Epidermal melanocyte (primary cell): Measurements from ENCODE around the gene SNRNP27.

Source experiments
- DNase-seq: peaks from one replicate; pipeline ENCODE4 v3.0.0; 2011; ENCODE audit warnings: low spot score; ENCODE audit not compliant: insufficient read length

Gene SNRNP27

DNA sequence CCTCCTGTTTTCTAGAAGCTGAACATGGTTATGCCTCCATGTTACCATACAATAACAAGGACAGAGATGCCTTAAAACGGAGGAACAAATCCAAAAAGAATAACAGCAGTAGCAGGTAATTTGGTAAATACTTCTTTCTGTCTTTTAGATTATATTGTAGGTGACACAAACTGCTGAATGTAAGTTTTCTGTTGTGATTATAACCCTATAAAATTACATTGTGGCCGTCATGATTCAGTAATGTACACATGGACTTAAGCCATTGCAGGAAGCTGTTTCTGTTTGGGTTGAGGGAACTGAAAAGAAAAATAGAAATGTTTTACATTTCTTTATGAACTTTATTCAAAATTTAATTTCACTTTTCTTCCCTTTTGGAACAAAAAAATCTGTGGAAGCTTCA is 22.4 kb downstream of the SNRNP27 start:
- no peak for DNase-seq

DNA sequence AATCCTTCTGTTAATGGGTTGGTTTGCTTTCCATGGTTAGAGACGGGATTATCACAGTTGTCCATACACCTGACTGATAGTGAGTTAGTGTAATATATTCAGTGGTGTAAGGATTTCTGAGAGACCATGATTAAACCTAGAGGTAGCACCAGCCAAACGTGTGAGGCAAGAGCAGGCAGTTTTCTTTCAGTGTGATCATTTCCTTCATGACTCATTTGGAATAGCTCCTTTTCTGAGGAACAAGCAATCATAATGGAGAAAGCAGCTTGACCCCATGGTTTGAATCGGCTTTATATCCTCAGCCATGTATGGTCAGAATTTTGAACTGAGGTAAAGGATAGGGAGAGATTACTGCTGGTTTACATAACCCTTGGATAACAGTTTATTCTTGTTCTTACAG is 24.1 kb downstream of the SNRNP27 start:
- no peak for DNase-seq

DNA sequence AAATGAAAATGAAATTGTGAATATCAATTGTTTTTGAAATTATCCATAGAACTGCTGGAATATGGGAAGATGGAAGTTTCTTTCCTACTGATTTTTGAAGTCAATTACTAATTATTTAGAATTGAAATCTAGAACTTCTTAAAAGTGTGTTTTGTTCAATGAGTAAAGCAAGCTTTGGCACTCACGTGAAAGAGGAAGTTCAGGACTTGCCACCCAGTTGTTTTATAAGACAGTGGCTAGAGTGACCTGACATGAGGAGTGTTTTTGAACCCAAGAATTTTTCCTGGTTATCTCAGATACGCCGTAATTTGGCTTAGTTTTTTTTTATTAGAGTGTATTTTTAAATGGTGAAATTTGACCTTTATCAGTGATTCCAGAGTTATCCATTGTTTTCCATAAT is 24.6 kb downstream of the SNRNP27 start:
- no peak for DNase-seq

DNA sequence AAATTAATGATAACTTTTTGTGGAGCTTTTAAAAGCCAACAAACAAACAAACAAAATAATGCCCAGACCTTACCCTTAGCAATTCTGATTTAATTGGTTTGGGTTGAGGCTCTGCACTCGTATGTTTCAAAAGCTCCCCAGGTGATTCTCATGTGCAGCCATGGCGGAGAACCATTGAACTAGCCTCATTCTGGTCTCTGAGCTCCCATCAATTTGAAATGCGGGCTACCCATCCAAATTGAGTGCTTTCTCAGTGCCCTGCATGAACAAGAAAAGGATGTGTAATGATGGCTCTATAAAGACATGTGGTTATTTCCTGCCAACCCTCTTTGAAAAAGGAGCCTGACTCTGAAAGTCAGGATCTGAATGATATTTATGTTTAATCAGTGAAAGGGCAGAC is 29.4 kb downstream of the SNRNP27 start:
- DNase-seq = no peak

DNA sequence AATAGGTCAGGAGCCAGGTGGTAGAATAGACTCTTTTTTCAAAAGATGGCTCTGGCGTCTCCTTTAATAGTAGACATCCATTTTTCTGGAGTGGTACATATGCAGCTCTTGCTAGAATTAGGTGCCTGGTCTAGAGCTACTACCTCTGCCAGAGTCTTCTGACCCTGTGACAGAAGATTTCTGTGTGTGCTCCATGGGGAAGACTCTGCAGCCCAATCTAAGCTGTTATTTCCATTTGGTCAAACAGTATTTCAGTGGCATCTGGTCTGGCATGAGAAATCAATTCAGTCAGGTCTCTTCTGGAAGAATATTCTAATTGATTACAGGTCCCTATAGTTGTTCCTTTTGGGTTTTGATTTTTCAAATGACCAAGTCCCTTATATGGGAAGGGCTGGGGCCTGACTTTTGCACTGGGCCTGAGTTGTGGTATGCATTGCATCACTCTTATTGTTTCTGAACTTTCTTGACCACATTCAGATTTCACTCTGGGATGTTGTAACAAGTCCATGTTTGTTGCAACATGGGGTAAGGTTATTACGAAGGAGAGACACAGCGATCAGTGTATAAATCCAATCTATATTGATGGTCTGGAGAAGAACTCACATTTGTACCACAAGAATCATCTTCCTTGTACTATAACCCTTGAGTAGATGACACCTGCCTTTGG is 33.2 kb downstream of the SNRNP27 start:
- no peak for DNase-seq

DNA sequence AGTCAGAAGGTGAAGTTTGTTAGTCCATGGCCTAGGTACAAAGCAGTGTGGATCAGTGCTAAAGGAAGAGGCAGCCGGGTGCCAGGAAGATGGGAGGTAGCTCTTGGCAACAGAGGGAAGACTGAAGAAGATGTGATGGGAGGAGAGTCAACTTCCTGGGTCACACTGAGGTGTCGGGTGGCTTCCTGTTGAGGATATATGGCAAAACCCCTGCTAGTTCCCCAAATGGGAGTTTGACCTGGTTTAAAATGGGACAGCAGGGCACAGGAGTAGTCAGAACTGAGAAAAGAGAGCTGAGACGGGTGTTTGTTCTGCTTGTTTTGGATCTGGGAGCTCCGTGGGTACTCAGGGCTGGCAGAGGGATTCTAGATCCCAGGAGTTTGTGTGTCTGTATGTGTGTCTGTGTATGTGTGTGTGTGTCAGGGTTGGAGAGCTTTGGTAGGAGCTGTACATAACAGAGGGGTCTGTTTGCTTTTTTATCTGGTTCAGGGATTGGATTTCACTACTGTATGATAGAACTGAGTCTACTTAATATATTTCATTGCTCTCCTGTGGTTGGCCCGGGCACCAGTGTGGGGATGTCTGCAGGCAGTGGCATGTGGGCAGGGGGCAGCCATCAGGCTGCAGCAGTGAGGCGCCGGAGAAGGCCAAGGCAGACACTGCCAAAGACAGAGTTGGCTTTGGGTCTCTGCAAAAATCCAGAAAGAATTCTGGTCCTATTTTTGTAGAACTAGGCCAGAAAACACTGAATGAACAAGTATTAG is 38.3 kb downstream of the SNRNP27 start:
- DNase-seq = no peak

DNA sequence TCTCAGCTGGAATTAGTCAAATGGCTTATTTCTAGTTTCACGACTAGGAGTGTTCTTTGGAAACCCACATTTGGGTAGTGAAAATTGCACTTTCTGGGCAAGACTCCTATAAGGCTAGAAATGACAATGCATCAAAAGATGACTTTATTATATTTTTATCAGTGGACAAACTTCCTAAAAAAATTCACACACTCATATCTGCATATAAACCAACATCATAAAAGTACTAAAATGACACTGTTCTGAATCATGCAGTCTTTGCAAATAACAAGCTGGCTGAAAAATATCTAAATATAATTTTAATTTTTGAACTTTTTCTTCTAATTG is 38.8 kb downstream of the SNRNP27 start:
- DNase-seq = no peak

DNA sequence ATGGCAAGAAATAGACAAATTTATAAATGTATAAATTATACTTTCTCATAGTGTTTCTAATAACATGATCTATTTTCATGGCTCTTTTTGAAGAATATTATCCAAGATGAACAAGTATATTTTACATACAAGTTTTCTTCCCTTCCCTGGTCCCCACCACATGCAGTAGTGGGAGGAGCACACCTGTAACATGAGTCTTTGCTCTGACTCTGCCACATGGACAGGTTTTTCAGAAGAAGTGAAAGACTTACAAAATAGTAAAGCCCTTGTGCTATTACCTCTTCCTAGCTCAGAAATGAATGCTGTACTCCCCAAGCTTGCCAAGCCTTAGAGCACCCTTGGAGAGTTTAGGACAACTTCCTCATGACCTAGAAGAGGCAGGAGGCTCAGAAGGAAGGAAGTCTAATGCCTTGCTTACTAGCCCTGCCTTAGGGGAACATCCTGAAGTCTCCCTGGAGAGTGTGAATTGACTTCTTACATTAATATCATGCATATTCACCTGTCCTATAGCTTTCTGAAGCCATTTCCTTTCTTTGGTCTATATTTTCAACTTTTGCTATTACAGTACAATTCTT is 39.6 kb downstream of the SNRNP27 start:
- DNase-seq = no peak

DNA sequence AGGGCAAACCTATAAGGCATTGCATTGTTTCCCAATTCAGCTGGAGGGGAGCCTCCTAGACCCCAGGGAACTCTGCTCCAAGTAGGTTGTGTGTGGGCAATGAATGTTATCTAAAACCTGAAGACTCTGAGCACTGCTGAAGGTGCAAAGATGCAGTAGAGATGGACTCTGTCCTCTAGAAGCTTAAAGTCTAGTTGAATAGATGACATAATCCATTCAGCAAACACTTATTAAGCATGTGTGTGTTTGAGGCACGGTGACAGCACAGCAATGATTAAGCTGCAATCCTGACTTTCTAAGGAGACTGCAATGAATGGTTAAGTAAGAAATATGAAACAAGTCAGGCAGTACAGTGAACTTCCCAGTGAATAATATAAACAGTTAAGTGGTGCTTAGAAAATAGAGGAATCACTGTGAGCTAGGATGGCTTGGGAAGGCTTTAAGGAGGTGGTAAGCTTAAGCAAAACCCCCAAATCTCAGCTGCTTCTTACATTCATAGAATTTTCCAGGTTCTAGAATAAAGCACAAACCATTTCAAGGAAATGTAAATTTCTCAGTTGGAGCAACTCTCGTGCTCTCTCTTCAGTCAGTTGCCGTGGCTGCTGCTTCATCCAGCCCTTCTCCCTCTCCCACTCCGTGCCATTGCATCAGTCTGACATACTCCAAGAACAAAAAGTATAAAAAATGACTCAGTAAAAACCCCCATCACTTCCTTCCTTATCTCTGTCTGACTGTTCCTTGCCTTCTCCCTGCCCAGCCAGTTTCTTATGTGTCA is 40.3 kb downstream of the SNRNP27 start:
- no peak for DNase-seq

DNA sequence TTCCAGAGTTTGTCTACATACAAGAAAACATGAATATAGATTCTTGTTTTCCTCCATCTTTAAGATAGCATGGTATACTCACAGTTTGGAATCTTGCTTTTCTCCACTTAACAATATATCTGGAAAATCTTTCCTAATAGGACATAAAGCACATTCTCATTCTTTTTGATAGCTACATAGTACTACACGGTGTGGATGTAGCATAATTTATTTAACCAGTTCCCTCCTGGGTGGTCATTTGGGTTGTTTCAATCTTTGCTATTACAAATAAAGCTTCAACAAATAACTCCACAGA is 40.8 kb downstream of the SNRNP27 start:
- DNase-seq = no peak

DNA sequence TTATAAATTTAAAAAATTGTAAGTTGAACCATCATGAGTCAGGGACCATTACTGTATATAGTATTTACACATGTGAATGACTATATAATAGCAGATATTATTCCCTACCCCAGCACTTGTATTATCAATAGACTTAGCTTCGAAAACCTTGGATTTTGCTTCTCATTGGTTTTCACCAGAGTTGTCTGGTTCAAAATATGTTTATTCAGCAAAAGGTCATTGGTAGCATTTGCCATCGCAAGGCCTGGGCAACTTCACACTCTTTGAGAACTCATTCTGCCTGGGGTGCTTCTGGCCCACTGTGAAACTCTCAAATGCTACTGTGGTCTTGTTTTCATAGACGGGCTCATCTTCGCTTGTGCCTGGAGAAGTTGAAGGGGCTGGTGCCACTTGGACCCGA is 41.3 kb downstream of the SNRNP27 start:
- DNase-seq = no peak

DNA sequence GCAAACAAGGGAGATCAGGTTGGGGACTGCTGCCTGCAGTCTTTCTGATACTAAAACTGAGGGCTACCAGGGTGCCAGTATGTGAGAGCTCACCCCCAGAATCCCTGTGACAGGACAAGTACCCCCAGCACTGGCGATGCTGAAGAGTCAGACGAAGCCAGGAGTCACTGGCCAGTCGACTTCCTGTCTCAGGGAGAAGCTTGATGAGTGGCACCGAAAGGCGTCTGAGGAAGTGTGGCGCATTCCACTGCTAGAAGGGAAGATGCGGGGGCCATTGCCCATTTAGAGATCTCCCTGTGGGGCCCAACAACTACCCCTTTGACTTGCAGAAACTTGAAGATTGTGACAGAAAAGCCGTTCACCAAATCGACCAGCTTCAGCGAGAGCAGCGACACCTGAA is 43.1 kb downstream of the SNRNP27 start:
- DNase-seq = no peak

DNA sequence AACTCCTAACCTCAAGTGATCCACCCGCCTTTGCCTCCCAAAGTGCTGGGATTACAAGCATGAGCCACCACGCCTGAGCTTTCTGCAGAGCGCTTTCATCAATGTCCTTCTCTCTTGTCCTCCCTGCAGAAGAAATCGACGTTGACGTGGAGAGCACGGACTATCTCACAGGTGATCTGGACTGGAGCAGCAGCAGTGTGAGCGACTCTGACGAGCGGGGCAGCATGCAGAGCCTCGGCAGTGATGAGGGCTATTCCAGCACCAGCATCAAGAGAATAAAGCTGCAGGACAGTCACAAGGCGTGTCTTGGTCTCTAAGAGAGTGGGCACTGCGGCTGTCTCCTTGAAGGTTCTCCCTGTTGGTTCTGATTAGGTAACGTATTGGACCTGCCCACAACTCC is 44.2 kb downstream of the SNRNP27 start:
- DNase-seq = no peak

DNA sequence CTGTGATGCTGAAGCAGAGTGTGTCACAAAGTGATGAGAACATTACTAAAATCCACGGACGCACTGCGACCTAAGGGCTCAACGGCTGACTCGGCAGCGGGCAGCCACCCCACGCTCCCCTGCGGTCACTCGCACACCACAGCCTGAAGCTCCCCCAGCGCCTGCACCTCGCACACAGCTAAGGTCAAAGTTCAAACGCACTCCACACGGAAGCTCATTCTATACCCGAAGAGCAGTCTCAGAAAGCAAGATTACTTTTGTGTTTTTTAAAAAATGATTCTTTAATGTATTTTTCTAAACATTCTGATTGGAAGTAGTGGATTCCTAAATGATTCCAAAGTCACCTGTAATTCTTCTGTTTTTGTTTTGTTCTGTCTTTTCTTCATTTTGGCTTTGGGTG is 46.0 kb downstream of the SNRNP27 start:
- no peak for DNase-seq

DNA sequence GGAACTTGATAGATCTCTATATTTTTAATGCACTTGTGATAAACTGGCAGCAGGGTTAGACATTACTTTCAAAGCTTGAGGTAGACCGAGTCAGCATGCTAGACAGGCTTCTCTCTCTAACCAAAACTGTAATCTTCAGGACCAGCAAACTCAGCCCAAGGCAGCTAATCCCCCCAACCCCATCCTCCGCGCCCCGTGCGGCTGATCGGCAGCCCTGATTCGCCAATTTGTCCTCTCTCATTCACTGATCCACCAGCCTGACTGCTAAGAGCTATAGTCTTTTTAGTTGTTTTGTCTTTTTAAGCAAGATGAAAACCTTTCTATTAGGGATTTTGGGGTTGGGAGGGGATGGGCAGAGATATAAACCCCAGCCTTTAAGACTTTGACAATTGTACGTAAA is 46.9 kb downstream of the SNRNP27 start:
- no peak for DNase-seq

DNA sequence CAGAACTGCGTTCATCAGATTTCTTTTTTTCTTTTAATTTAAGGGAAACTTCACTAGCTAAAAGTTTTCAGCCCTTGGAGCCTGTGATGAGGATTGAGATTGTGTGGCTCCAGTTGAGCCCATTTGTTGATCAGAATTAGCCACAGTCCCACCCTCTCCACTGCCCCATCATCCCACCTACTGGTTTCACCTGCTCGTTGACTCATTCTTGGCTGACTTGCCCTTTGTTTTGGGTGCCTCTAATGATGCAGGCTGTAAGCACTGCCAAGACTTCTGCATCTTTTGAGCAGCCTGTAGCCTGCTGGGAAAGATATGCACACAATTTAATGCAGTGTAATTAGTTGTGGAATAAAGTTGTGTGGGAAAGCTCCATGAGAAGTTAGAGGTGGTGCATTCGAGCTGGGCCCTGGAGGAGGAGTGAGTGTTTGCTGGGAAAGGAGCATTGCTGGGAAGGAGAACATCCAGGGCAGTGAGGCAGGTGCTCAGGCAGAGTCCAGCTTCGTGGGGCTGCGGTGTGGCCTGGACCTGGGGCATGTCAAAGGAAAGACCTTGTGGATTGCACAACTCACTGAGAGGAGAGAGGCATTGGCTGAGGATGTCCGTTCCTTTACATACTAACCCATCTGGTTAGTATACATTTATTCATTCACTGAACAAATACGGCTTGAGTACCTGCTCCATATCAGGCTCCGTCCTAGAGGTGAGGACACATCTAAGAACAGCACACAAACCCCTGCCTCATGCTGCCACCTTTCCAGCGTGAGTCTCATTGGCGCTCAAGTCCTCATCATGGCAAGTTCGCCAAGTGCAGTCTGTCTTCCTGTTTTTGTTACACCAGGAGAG is 49.5 kb downstream of the SNRNP27 start:
- DNase-seq = no peak

DNA sequence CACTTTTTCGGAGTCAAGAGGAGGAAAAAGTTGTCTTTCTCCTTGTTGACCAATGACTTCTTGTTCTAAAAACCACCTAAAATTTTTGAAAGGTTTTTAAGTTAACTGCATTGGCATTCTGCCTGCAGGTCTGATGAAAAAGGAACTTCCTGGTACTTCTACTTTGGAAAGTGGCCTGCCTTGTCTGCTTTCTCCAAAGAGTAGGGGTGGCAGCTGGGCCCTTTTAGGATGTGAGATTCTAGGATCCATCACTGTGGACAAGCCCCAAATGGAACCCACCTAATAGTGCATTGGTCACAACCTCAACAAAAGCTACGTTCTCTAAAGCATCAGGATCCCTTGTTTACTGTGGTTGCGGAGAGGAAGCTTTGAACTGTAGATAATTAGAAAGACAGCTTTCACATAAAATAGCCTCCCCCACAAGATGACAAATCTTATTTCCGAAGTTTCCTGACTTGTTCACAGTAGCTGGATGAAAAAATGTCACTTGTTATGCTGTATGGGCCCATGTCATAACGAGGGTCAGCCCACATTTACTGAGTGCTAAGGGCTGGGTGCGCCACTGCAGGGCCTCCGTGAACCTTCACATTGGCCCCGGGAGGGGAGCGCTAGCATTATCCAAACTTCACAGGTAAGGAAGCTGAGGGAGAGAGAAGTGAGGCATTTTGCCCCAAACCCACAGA is 50.2 kb downstream of the SNRNP27 start:
- DNase-seq = no peak

DNA sequence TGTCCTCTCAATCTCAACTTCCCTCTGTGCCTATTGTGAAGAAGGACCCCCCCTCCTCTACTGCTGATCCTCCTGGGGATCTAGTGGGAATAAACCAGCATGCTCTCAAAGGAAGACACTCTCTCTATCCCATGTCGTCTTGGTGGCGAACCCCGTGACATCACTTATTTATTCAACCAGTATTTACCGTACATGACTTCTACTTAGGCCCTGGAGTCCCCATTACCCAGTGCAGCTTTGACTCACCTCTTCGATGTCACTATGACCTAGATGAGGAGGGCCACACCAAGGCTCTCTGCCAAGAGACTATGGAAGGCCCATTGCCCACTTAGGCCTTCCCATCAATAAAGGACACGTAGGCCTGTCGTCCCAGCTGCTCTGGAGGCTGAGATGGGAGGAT is 51.0 kb downstream of the SNRNP27 start:
- DNase-seq = no peak

DNA sequence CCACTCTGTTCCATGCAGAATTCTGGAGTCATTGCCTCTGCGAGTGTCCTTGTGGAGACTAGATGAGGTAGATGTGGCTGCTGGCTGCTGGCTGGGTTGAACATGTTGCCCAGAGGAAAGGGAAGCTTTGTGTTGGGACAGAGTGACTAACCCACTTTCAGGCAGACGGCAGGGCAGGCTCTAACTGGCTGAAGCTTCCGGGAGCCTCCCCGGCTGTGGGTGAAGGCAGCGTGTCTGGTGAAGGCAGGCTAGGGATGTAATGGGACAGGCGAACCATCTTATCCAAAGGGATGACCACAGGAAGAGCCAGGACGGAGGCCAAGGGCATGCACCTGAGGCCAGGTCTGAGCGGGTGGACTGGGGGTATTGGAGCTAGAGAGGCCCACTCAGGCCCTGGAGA is 51.7 kb downstream of the SNRNP27 start:
- no peak for DNase-seq

DNA sequence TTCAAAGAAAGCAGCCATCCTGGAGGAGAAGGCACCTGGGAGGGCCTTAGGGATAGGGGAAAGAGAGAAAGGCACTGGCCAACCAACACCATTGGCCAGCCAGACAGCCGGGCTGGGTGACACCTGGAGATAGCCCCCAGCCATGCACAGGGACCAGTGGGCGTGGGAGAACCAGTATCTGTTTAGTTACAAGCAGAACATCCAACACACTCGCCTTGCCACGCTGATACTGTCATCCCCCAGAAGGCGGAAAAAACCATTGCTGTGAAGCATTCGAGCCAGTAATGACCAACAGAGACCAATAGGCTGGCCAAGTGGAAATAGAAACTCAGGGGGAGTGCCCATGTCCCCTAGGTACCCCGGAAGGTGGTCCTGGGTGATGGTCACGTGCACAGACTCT is 52.2 kb downstream of the SNRNP27 start:
- DNase-seq = no peak
